HG02973 (cell line): ENCODE results near the gene TRIP10.

Experiments used
- ATAC-seq: cut with Tn5 transposase; IDR thresholded peaks from one replicate; pipeline ENCODE4 v1.9.1; 2021; ENCODE audit warnings: moderate library complexity; ENCODE audit not compliant: unreplicated experiment

Gene TRIP10

DNA sequence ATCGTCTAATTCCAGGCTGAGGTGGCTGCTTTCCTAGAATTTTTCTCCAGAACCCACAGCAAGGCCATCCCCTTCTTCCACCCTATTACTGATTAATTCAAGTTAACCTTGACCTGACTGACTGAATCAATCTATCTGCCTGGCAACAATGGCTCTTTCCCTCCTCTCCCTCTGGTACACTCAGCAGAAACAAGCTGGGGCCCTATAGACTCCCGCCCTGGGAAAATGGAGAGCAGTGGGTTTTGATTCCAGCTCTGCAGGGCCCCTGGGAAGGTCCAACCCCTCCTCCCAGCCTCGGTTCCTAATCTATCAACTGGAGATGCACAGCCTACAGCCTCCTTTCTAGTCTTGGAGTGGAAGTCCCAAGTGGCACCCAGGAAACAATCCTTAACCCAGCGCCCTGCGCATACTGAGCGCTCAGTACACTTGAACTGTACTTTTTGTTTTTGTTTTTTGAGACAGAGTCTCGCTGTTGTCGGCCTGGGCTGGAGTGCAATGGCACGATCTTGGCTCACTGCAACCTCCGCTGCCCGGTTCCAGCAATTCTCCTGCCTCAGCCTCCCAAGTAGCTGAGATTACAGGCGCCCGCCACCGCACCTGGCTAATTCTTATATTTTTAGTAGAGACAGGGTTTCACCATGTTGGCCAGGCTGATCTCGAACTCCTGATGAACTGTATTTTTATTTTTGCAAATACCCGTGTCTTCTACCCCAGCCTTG lies 13.8 kb upstream of the TRIP10 start:
- ATAC-seq, result no peak

DNA sequence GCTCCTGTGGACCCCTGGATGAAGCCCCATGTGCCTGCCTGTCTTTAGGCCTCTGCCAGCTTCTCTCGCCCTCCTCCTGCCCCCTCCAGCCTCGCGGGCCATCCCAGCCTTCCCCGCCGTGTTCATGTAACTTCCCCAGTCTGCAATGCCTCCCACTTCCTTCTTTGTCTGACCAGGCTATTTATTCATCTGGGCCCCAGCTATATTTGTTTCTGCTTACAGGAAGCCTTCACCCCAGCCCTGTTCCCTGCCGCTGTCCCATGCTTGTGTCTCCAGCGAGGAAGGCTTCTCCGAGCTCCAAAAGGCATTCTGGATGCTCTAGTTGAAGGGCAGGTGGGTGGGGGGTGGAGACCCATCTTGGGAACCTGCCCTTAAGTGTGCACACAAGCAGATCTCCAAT lies 11.1 kb upstream of the TRIP10 start:
- no peak for ATAC-seq

- ATAC-seq, result no peak
Observed at GRCh38 chr19:6729573-6730152, 9.8 kb upstream of the TRIP10 start.

DNA sequence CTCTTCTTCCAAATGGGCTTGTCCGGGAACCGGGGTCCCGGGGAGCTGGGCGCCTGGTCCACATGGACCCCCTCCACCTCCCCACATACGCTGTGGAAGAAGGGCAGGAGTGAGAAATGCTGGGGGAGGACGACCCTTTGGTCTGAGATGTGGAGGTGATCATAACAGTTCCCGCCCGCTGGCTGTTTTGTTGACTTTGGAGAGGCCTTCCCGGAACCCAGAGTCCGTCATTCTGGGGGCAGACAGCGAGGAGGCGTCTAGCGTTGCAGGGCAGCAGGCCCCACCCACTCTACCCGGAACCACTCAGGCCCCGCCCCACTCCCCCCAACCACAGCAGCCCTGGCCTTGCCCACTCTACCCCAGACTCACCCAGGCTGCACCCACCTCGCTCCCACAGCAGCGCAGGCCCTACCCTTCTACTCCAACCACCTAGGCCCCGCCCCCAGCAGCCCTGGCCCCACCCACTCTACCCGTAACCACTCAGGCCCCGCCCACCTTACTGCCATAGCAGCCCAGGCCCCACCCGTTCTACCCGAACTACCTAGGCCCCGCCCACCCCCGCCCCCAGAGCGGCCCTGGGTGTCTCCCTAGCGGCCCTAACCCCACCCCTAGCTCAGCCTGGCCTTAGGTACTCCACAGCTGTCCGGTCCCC lies 9.2 kb upstream of the TRIP10 start:
- no peak for ATAC-seq

GRCh38 chr19:6730941-6731670 lies 8.4 kb upstream of the TRIP10 start:
- ATAC-seq, result no peak

DNA sequence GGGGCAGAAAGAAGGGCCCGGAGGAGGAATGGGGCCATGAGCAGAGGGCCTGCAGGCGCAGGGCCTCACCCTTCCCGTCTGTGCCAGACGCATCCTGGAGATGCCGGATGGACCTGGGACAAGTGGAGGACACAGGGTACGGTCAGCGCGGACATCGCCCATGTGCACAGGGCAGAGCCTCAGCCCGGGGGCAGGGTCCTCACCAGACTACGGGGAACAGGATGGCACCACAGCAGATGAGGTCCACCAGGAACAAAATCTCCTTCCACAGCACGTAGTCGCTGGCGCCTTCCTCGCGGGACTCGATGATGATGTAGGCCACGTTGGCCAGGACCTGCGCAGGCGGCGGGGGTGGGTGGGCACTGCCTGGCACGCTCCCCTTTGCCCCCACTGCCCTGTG lies 7.7 kb upstream of the TRIP10 start:
- no peak for ATAC-seq

- ATAC-seq, result no peak
Observed at GRCh38 chr19:6732803-6733337, 6.6 kb upstream of the TRIP10 start.

- no peak for ATAC-seq
Observed at GRCh38 chr19:6733338-6734095, 6.0 kb upstream of the TRIP10 start.

GRCh38 chr19:6734096-6734696 lies 5.3 kb upstream of the TRIP10 start:
- no peak for ATAC-seq

GRCh38 chr19:6735181-6735911 lies 4.1 kb upstream of the TRIP10 start:
- ATAC-seq, result no peak

GRCh38 chr19:6736169-6736916 lies 3.1 kb upstream of the TRIP10 start:
- no peak for ATAC-seq

GRCh38 chr19:6736917-6737283 lies 2.6 kb upstream of the TRIP10 start:
- no peak for ATAC-seq

DNA sequence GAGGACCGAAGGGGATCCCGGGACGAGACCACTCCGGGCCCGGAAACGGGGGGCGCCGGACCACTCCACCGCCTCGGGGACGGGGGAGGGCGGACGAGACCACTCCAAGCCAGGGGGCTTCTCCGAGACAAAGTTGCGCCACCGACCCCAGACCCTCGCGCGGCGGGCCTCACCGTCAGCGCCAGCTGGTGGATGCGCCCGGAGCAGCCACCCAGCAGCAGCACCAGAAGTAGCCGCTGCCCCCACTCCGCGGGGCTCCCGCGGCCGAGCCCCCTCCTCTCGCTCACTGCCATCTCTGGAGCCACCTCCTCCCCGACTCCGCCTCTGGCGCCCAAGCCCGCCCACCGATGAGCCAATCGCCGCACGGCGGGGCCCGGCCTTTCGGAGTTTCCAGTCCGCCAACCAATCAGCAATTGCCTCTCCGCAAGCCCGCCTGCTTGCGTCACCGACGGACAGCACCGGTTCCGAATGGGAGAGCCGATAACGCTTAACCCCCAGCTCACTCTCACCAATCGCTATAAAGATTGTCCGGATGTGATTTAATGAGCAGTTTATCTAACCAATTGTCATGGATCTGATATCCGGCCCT lies 2.1 kb upstream of the TRIP10 start, which contains the start of gene GPR108:
Gene GPR108 (minus strand): TSS at position 297 of the 589 bp plus-strand sequence. CDS start 4 bp downstream, at position 293.
- peak; percentile 50 for ATAC-seq

GRCh38 chr19:6737873-6738786 lies 1.4 kb upstream of the TRIP10 start:
- no peak for ATAC-seq

GRCh38 chr19:6738787-6739389 lies 592 bp upstream of the TRIP10 start:
- ATAC-seq, result no peak

DNA sequence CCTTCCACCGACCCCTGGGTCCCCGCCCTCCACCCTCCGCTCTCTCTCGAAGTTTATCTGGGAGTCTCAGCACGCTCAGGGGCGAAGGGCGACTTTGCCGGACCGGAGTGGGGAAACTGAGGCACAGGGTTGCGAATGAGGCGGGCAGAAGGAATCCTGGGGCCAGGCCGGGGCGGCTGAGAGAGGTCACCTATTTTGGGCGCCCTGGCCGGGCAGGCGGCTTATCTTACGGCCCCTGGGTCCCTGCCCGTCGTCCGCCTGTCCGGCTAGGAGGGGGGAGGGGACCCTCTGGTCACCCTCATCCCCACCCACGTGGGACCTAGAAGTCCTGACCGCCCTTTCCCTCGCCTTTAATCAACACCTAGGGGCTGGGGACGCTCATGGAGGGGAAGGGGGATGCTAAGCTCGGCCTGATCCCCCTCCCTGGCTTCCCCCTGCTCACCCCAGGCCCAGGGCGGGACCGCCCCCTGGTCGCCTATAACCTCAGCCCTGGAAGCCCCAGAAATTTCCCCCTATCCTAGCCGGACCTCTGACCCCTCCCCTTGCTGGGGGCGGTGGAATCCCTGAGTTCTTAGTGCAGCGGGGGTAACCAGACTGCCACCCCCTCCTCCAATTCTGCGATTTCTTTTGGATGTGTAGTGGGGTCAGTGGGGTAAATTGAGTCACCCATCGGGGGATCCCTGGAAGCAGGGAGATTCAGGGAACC lies 556 bp downstream of the TRIP10 start:
- no peak for ATAC-seq
